K562 (cell line): ENCODE measurements around the gene FOXP4. TPM values are rescaled to one million over a fixed set of nuclear protein-coding genes. Genes with fewer than 3 reads are reported as not detected.

Source experiments
- CBFB ChIP-seq: sonication (generic); formaldehyde crosslinking; IDR thresholded peaks from 2 replicates; pipeline ENCODE4 v1.4.0; 2020; ENCODE audit warnings: mild to moderate bottlenecking, missing genetic modification reagents
- ESRRA ChIP-seq: fragments of 450-650 bp; IDR thresholded peaks from 2 replicates; pipeline ENCODE4 v1.6.1; 2014; ENCODE audit warnings: low read depth, mild to moderate bottlenecking, moderate library complexity, borderline replicate concordance
- ETV5 ChIP-seq: sonication (generic); formaldehyde crosslinking; IDR thresholded peaks from 2 replicates; pipeline ENCODE4 v1.4.0; 2020; ENCODE audit warnings: low read depth, mild to moderate bottlenecking, missing genetic modification reagents
- FOXK2 ChIP-seq, 2 experiments: fragments of 450-650 bp; IDR thresholded peaks in 1 of 2; conservative IDR thresholded peaks in 1 of 2; 2 replicates each; pipeline ENCODE4 v1.6.1; 2016; ENCODE audit warnings: low read depth in 2 of 2, mild to moderate bottlenecking in 1 of 2
- FOXP1 ChIP-seq: sonication (generic); formaldehyde crosslinking; IDR thresholded peaks from 2 replicates; pipeline ENCODE4 v1.8.0; 2022; ENCODE audit warnings: mild to moderate bottlenecking, missing genetic modification reagents
- GABPA ChIP-seq: fragments of 200-800 bp; sonication (Bioruptor generic); conservative IDR thresholded peaks from 2 replicates; pipeline ENCODE4 v1.6.1; 2016; ENCODE audit warnings: low read depth, missing genetic modification characterization, missing compliant biosample characterization
- HIVEP1 ChIP-seq: fragments of 250-450 bp; sonication (Bioruptor Pico); IDR thresholded peaks from 2 replicates; pipeline ENCODE4 v1.4.0; 2020; ENCODE audit warnings: mild to moderate bottlenecking
- HNRNPUL1 ChIP-seq: fragments of 200-400 bp; formaldehyde crosslinking; IDR thresholded peaks from 2 replicates; pipeline ENCODE4 v1.6.1; 2017; ENCODE audit warnings: low read length
- JUNB ChIP-seq: fragments of 450-650 bp; formaldehyde crosslinking; conservative IDR thresholded peaks from 2 replicates; pipeline ENCODE4 v1.4.0; 2020; ENCODE audit warnings: mild to moderate bottlenecking
- MAFK ChIP-seq: IDR thresholded peaks from 2 replicates; pipeline ENCODE4 v1.6.1; 2011; ENCODE audit warnings: low read length, improper control_type of control experiment
- MXI1 ChIP-seq: IDR thresholded peaks from 2 replicates; pipeline ENCODE4 v1.6.1; 2011; ENCODE audit warnings: low read depth, mild to moderate bottlenecking, improper control_type of control experiment, low read length
- PHTF2 ChIP-seq: fragments of 250-450 bp; sonication (Bioruptor Pico); IDR thresholded peaks from 2 replicates; pipeline ENCODE4 v1.5.0; 2021; ENCODE audit warnings: mild to moderate bottlenecking
- PML ChIP-seq: IDR thresholded peaks from 2 replicates; pipeline ENCODE4 v1.6.1; 2012; ENCODE audit warnings: low read length, inconsistent platforms
- SMARCE1 ChIP-seq: fragments of 450-650 bp; IDR thresholded peaks from 2 replicates; pipeline ENCODE4 v1.7.1; 2016; ENCODE audit warnings: mild to moderate bottlenecking
- SNIP1 ChIP-seq: fragments of 450-650 bp; IDR thresholded peaks from 2 replicates; pipeline ENCODE4 v1.7.1; 2017; ENCODE audit warnings: low read depth, mild to moderate bottlenecking
- SNRNP70 ChIP-seq: fragments of 200-400 bp; formaldehyde crosslinking; optimal IDR thresholded peaks from 2 replicates; pipeline ENCODE3; 2017; ENCODE audit warnings: low read depth, low read length
- TAF15 ChIP-seq: fragments of 200-400 bp; formaldehyde crosslinking; IDR thresholded peaks from 2 replicates; pipeline ENCODE4 v1.6.1; 2017; ENCODE audit warnings: mild to moderate bottlenecking, low read depth, low read length, moderate library complexity
- TRIM28 ChIP-seq: fragments of 450-650 bp; IDR thresholded peaks from 2 replicates; pipeline ENCODE4 v1.6.1; 2017
- ZEB2 ChIP-seq: fragments of 450-650 bp; IDR thresholded peaks from 2 replicates; pipeline ENCODE4 v1.6.1; 2016
- ZFP36 ChIP-seq: fragments of 150-350 bp; IDR thresholded peaks from 2 replicates; pipeline ENCODE4 v1.6.1; 2018; ENCODE audit warnings: low read length, low read depth; ENCODE audit not compliant: partially characterized antibody
- ZNF121 ChIP-seq: sonication (generic); formaldehyde crosslinking; conservative IDR thresholded peaks from 2 replicates; pipeline ENCODE4 v1.8.0; 2022; ENCODE audit warnings: missing genetic modification reagents
- ZNF232 ChIP-seq: sonication (generic); formaldehyde crosslinking; IDR thresholded peaks from 2 replicates; pipeline ENCODE4 v1.8.0; 2022; ENCODE audit warnings: mild to moderate bottlenecking, missing genetic modification reagents
- ZNF778 ChIP-seq: fragments of 450-650 bp; formaldehyde crosslinking; IDR thresholded peaks from 2 replicates; pipeline ENCODE4 v1.4.0; 2020; ENCODE audit warnings: mild to moderate bottlenecking, moderate library complexity
- ZNF79 ChIP-seq: fragments of 250-450 bp; sonication (Bioruptor Pico); IDR thresholded peaks from 2 replicates; pipeline ENCODE4 v1.4.0; 2020; ENCODE audit warnings: low read depth, mild to moderate bottlenecking, moderate library complexity
- polyA plus RNA-seq, 8 experiments: library from polyadenylated mRNA; depleted of rRNA in 4 of 8; stranded (reverse) in 5 of 8; unstranded in 3 of 8; fragments of >200 nt; fragmentation: Nextera tagmentation in 2 of 8; fragmentation: Illumina TruSeq in 1 of 8; extraction: Ambion mirVana in 2 of 8; extraction: Trizol in 1 of 8; gene quantifications; 2 replicates each; pipeline versions ENCODE4 v1.2.1 to v1.2.3, GENCODE V29; 2011 to 2014; ENCODE audit warnings: inconsistent platforms in 1 of 8, missing spikeins in 1 of 8
- total RNA-seq, 7 experiments: library from RNA; depleted of rRNA in 6 of 7; stranded (reverse); fragments of >200 nt in 6 of 7; fragmentation: Illumina TruSeq in 2 of 7; extraction: Trizol in 2 of 7; gene quantifications; 2 replicates each; pipeline versions ENCODE4 v1.2.1 to v1.2.3, GENCODE V29; 2011 to 2021; ENCODE audit warnings: low replicate concordance in 1 of 7
- TF ChIP-seq, protein P1 (sequence below): sonication (generic); IDR thresholded peaks from 2 replicates; pipeline ENCODE4 v1.6.1; 2016
- TF ChIP-seq, protein P2 (sequence below): sonication (generic); formaldehyde crosslinking; IDR thresholded peaks from 2 replicates; pipeline ENCODE4 v1.8.0; 2022; ENCODE audit warnings: missing genetic modification reagents, mild to moderate bottlenecking, borderline replicate concordance
- TF ChIP-seq, protein P3 (sequence below): sonication (generic); formaldehyde crosslinking; IDR thresholded peaks from 2 replicates; pipeline ENCODE4 v1.4.0; 2020; ENCODE audit warnings: mild to moderate bottlenecking, missing genetic modification reagents

The FOXP4 gene
- total and polyA plus RNA-seq, 9 of the 15 experiments (the other 6 are each of a cell fraction or from before 2014, with no cell fraction given): 0.11 to 29.4 (median 2.3) TPM

DNA sequence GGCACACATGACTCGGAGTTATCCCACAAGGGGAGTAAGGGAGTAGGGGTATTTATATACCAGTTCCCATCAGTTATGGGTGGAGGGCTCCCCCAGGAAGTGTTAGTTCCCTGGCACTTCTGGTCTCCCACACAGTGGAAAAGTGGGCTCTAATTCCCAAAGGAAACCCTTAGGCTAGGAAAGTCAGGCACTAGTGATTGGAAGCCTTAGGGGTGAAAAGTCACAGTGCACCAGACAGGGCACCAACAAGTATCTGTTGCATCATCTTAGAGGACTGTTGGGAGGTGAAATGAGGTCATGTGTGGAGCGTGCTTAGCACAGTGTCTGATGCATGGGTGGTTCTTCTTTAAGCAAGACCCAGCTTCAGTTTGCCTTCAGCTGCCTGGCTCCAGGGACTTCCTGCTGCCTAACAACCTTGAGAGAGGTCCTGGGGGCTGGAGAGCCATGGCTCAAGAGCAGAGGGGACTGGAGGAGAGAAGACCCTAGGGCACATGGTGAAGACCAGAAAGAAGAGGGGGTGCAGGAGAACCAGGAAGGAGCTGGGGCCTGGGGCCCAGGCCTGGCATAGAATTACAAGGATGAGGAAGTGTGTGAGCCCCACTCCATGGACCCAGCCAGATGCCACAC, 7.5 kb upstream of the FOXP4 start (continued):
- TF ChIP-seq JUNB (CRISPR knock-in tag) (0 out of 2 replicates have a peak, but pooled peaks have one; percentile 37), FOXK2 (conservative IDR thresholded peaks at IDR 0.05 in 1 of 2, IDR thresholded peaks at IDR 0.05 in 1 of 2; ENCODE audit: low read depth in 2 of 2) (no peak), SNRNP70 (no peak), ZFP36 (no peak), GABPA (peak; percentile 23; the same call in 1 of the 2 replicates), HNRNPUL1 (no peak), MAFK (no peak), FOXP1 (CRISPR knock-in tag) (no peak), ZNF232 (CRISPR knock-in tag) (no peak), PHTF2 (CRISPR knock-in tag) (no peak), ZEB2 (0 out of 2 replicates have a peak, but pooled peaks have one; percentile 16), PML (no peak), MXI1 (no peak), CBFB (CRISPR knock-in tag) (no peak), ZNF121 (CRISPR knock-in tag) (no peak), ETV5 (CRISPR knock-in tag) (no peak), SMARCE1 (no peak), HIVEP1 (CRISPR knock-in tag) (no peak), ESRRA (peak; percentile 67; the same call in 1 of the 2 replicates), TRIM28 (no peak), TAF15 (no peak), ZNF778 (CRISPR knock-in tag) (no peak), SNIP1 (no peak), ZNF79 (CRISPR knock-in tag) (no peak)
- TF ChIP-seq, protein P1, sequence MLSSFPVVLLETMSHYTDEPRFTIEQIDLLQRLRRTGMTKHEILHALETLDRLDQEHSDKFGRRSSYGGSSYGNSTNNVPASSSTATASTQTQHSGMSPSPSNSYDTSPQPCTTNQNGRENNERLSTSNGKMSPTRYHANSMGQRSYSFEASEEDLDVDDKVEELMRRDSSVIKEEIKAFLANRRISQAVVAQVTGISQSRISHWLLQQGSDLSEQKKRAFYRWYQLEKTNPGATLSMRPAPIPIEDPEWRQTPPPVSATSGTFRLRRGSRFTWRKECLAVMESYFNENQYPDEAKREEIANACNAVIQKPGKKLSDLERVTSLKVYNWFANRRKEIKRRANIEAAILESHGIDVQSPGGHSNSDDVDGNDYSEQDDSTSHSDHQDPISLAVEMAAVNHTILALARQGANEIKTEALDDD: no peak
- TF ChIP-seq, protein P2, sequence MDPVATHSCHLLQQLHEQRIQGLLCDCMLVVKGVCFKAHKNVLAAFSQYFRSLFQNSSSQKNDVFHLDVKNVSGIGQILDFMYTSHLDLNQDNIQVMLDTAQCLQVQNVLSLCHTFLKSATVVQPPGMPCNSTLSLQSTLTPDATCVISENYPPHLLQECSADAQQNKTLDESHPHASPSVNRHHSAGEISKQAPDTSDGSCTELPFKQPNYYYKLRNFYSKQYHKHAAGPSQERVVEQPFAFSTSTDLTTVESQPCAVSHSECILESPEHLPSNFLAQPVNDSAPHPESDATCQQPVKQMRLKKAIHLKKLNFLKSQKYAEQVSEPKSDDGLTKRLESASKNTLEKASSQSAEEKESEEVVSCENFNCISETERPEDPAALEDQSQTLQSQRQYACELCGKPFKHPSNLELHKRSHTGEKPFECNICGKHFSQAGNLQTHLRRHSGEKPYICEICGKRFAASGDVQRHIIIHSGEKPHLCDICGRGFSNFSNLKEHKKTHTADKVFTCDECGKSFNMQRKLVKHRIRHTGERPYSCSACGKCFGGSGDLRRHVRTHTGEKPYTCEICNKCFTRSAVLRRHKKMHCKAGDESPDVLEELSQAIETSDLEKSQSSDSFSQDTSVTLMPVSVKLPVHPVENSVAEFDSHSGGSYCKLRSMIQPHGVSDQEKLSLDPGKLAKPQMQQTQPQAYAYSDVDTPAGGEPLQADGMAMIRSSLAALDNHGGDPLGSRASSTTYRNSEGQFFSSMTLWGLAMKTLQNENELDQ (CRISPR knock-in tag): no peak
- TF ChIP-seq, protein P3, sequence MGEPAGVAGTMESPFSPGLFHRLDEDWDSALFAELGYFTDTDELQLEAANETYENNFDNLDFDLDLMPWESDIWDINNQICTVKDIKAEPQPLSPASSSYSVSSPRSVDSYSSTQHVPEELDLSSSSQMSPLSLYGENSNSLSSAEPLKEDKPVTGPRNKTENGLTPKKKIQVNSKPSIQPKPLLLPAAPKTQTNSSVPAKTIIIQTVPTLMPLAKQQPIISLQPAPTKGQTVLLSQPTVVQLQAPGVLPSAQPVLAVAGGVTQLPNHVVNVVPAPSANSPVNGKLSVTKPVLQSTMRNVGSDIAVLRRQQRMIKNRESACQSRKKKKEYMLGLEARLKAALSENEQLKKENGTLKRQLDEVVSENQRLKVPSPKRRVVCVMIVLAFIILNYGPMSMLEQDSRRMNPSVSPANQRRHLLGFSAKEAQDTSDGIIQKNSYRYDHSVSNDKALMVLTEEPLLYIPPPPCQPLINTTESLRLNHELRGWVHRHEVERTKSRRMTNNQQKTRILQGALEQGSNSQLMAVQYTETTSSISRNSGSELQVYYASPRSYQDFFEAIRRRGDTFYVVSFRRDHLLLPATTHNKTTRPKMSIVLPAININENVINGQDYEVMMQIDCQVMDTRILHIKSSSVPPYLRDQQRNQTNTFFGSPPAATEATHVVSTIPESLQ (CRISPR knock-in tag): no peak
